HG02798 (cell line): Measurements from ENCODE around the gene EML1.

ENCODE experiments used
- ATAC-seq: cut with Tn5 transposase; IDR thresholded peaks from one replicate; pipeline ENCODE4 v1.9.1; 2021; ENCODE audit warnings: mild to moderate bottlenecking; ENCODE audit not compliant: unreplicated experiment, poor library complexity

EML1 gene

DNA sequence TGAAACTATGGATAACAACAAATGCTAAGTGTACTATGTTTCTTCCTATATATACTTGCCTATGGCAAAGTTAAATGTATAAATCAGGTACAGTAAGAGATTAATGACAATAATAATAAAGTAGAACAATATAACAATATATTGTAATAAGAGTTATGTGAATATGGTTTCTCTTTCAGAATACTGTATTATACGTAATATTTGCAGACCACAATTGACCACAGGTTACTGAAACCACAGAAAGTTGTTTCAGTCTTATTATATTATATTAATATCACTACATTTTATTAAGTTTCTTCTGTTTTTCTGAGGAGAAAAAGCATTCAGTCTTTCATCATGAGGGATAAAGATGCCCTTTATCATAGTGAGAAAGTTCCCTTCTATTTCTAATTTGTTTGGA lies 131.2 kb downstream of the EML1 start:
- no peak for ATAC-seq

DNA sequence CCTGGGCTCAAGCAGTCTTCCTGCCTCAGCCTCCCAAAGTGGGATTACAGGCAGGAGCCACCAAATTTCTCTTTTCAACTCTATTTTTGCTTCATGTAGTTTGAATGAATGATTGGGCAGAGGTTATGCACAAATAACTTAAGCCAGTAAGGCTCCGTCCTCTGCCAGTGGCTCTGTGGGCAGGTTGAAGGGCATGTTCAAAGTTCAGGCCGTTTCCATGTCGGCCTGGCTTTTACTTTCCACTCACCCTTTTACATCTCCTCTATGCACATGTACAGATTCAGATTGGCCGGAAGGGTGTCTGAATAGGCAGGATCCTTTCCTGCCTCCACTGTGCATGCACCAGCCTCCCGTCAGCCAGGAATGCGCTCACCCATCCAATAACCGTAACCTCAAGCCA lies 132.3 kb downstream of the EML1 start:
- no peak for ATAC-seq

DNA sequence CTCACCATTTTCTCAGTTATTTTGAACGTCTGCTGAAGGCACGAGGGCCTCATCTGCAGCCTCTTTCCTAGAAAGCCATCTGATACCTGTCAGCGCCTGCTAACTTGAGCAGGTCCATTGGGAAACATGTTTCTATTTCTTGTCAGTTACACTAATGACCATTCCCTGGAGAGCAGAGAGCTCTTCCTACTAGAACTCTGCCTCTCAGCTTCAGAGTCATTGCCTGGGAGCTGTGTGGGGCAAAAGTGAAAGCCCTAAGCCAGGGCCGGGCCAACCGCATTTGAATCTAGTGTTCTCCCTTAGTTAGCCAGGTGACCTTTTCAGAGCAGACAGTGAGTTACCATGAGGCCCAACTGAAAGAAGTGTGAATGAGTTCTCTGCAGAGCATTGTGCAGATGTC lies 135.8 kb downstream of the EML1 start:
- ATAC-seq = peak; percentile 42

DNA sequence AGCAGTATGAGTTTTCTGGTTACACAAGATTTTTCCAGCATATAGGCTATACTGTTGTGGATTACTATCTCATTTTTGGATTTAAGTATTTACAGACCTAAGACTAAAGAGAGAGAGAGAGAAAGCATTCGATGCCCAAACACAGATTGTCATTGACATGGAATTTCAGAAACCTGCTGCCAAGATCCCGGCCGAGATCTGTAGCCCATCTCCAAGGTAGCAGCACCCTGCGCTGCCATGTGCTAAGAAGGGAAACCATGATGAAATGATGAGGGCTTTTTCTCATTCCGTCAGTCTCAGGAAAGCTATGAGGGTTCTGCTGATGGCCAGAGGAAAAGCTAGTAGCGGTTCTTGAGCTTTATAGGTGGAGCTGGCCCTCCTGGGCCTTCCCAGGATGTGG lies 136.4 kb downstream of the EML1 start:
- no peak for ATAC-seq

DNA sequence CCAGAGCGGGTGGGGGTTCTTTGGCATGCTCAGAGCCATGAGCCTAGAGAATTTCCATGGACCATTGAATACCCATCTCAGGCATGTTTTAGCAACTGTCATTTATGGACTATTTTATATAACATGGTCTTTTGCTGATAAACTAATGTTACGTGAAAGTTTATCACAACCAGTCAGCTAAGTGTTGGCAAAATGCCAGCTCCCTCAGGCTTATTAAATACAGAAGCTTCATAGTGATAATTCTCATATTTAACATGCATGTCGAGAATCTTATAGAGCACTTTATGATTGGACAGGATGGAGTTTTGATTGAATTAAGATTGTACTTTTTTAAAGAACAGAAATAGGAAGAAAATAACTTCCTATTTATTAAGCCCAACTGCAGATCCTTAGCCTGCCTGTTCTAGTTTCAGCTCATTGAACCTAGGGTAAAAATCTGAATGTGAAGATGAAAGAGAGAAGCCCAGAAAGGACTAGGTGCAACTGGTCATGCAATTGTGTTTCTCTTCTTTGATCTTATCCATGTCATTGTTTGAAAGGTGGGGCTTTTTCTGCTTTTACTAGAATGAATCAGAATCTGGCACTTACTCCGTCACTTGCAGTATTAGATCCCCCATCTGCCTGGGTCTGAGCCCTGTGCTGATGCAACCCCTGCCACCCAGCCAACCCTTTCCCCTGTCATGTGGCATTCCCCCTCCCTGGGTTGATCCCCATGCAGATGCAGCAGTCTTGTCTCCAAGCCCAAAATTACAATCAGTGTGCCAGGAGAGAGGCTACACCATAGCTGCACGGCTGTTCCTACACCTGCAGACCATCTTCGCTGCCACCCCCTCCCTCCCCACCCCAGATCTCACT lies 137.4 kb downstream of the EML1 start:
- ATAC-seq = peak; percentile 82

DNA sequence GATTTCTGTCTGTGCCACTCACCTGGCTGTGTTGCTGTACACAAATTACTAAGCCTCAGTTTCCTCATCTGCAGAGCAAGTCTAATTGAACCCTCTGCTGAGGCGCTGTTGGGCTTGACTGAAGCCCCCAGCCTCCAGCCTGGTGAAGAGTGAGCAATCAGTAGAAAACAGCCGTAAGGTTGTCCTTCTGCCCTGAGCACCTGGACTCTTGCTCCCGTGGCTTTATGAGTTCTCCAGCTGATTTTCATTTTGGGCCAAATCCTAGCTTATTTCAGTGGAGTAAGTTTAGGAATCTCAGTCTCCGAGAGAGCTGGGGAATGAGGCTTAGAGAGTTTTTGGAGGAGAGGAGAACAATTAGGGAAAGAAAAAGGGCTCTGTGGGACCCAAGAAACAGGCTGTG lies 138.1 kb downstream of the EML1 start:
- ATAC-seq = no peak

DNA sequence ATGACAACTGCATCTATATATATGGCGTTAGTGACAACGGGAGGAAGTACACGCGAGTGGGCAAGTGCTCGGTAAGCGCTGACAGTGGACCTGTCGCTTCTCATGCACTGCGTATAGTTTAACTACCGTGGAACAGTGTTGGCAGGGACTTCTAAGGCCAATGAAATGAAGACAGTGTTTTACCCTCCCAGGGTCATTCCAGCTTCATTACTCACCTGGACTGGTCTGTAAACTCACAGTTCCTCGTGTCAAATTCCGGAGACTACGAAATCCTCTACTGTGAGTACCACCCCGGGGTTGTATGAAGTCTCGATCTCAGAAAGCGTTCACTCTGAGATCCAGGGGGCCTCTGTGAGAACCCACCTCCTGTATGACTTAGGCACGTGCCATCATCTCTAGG lies 142.8 kb downstream of the EML1 start:
- no peak for ATAC-seq

DNA sequence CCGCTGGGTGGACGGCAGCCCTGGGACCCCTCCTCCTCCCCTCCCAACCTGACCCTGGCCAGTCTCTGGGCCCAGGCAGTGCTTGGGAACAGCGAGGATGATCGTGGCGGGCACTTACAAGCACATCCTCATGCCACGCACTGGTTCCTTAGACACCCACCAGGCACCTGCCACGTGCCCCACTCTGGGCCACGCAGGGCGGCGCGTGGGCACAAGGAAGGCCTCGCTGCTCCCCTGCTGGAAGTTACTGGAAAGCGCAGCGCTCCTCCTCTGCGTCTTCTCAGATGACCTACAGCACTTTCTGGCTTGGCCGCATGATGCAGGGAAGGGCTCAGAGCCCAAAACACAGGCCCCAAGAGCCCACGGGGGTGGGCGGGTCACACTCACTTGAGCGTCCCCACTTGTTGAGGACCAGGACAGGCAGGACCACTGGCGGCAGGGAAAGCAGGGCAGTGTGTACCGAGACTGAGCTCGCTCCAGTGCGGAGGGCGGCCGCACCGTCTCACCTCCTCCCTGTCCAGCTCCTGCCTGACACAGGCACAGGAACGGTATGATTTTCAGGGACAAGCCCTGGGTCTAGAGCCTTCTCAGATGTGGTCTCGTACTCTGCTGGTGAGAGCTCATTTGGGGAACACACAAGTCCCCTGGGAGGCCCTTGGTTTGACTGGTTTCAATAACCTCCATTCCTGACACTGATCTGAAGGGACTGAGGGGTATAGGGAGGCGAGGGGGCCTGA lies 143.7 kb downstream of the EML1 start:
- ATAC-seq = peak; percentile 78

DNA sequence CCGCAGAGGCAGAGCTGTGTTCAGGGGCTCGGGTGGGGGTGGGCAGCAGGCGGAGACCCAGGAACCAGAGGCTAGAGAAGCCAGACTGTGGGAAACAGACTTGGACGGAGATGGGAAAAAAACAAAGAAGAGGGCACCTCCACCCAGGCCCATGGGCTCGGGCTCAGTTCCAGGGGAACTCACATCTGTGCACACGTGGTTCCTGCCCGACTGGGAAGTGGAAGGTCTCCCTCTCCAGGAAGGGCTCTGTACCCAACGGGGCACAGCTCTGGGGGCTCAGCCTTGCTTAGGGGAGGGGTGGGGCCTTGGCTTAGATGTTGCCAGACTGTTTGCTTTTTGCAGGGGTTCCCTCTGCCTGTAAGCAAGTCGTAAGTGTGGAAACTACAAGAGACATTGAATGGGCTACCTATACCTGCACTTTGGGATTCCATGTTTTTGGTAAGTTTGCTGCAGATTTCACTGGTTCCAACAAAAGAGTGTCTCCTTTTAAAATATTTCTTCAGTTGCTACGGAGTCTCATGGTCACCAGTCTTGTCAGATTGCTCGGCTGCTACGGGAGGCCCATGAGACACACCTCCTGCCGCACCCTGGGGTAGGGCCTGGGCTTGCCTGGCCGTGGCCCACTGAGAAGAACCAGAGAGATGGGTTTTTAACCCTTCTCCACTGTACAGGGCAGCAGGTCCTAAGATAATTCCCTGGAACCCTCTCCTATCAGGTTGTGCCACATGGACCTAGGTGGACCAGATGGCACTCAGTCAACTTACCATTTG lies 144.4 kb downstream of the EML1 start:
- peak; percentile 18 for ATAC-seq

DNA sequence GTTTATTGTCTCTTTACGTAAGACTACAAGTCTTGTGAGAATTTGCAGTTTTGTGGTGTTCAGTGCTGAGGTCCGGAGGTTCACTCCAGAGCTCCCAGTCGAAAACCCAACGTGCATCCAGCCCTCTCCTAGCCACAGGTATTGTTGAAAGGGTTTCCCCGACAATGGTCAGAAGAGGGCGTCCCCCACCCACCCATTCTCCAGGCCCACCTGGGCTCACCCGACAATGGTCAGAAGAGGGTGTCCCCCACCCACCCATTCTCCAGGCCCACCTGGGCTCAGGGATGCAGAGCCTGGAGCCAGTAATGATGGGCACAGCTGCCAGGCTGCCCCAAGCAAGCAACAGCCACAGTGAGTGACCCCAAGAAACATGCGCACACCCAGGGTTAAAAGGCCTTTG lies 145.2 kb downstream of the EML1 start:
- no peak for ATAC-seq

DNA sequence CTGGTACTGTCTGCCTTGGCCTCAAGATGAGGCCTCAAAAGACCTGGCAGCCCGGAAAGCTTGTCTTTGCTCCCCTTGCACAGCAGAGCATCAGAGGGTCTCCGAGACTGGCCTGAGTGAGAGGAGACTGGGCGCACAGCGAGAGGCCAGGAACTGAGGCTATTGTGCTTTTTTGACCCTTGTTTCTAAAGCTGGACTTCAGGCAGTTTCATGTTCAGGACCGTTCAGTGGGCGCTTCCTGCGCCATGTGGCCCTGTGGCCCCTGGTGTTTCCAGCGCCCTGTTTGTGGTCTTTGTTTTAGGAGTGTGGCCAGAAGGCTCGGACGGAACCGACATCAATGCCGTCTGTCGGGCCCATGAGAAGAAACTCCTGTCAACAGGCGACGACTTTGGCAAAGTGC lies 145.7 kb downstream of the EML1 start:
- ATAC-seq = no peak

DNA sequence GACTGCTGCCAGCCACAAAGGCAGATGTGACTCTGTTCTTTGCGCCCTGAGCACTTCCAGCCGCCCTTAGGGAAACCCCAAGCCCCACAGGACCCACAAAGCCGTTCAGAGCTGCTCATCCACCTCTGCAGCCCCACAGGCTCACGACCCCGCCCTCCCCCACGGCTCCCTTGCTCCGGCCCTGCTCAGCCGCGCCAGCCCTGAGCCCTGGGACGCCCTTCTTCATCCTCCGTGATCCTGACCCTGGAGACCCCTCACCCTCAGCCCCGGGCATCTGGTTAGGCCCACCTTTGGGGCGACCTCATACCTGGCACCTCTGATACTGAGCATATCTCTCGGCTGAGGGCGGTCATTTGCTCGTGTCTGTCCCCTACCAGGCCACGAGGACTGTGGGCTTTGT lies 146.2 kb downstream of the EML1 start:
- no peak for ATAC-seq

DNA sequence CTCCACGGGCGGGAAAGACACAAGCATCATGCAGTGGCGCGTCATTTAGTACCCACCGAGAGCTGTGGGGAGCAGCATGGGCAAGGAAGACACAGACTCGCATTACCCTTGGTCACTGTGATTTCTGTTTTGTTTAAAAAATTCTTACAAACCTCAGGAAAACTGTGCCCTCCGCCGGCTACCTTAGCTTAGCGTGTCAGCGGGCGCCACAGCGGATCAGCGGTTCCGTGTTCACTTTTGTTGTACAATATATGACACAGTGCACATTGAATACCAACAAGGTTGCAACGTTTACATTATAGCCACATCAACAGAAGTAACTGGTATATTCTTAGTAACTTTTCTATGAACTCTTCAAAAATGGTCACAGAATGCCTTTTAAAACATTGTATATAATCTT lies 146.9 kb downstream of the EML1 start:
- no peak for ATAC-seq

DNA sequence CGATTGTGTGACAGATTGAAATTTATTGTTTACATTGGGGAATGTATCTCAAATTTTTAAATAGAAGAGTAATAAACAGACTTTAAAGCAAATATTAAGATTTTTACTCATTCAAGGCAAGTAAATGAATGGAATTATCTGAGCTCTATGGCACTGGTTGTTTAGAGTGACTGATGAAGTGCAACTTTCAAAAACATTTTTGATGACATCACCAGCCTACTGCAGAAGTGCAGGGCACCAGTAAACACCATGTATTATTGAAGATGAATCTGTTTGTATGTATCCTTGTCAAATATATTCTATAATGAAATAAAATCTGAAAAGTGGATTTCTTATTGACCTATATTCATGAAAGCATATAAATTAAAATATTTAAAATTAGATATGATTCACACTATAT lies 148.0 kb downstream of the EML1 start:
- no peak for ATAC-seq

DNA sequence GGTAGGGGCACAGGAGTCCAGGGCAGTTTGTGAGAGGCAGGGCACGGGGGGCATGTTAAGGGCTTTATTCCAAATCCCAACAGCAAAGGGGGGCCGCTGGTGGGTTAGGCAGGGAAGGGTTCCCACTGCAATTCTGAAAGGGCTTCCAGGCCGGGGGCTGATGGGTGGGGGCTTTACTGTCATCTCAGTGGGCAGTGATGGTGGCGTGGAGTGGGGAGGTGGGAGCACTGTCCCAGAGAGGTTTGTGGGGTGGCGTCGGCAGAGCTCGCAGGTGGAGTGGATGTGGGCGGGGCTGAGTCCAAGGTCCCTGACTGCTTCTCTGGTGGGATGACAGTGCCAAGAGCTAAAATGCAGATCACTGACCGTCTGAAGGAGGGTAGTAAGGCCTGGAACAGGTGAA lies 150.4 kb downstream of the EML1 start:
- ATAC-seq = no peak

DNA sequence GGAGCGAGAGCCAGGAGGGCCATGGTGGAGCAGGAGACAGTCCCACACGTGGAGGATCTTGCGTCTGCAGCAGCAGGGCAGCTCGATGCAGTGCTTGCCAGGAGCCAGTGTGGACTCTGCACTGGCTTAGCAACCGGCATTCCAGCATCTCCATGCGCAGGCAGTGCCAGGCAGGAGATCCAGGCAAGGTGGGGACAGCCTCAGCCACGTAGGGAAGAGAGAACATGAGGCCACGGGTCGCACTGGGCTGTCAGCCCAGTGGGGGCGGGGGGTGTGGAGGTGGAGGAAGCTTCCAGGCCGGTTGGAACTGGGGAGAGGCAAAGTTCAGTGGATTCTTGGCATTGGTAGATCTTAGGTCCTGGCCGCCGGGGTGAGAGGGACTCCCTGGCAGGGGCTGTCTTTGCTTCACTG lies 151.0 kb downstream of the EML1 start:
- ATAC-seq = no peak

DNA sequence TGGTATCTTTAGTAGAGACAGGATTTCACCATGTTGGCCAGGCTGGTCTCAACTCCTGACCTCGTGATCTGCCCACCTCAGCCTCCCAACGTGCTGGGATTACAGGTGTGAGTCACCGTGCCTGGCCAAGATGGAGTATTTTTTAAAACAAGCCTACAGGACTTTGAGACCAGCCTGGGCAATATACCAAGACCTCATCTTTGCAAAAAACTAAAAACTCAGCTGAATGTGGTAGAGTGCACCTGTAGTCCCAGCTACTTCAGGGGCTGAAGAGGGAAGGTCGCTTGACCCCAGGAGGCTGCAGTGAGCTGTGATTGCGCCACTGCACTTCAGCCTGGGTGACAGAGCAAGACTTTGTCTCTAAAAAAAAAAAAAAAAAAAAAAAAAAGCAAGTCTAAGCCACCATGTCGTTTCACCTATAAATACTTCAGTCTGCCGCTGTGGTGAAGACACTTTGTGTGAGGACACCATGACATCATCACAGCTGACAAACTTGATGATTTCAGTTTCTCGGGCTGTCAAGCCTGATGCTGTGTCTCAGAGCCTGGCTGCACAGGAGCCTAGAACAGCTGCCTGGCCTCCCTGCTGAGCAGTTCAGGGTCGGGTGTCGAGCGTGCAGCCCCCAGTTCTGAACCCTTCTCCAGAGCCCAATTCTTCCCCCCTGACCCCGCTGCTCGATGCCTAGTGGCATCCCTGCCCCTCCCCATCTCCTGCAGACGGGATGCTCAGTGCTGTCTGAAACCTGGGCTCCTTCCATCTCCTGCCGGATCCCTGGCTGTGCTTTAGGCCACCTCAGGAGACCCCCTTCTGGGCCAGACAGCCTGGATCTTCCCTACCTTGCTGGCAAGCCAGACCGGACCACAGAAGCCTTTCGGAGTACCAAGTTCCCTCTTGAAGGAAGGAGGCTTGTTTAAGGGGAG lies 152.8 kb downstream of the EML1 start:
- peak; percentile 51 for ATAC-seq

DNA sequence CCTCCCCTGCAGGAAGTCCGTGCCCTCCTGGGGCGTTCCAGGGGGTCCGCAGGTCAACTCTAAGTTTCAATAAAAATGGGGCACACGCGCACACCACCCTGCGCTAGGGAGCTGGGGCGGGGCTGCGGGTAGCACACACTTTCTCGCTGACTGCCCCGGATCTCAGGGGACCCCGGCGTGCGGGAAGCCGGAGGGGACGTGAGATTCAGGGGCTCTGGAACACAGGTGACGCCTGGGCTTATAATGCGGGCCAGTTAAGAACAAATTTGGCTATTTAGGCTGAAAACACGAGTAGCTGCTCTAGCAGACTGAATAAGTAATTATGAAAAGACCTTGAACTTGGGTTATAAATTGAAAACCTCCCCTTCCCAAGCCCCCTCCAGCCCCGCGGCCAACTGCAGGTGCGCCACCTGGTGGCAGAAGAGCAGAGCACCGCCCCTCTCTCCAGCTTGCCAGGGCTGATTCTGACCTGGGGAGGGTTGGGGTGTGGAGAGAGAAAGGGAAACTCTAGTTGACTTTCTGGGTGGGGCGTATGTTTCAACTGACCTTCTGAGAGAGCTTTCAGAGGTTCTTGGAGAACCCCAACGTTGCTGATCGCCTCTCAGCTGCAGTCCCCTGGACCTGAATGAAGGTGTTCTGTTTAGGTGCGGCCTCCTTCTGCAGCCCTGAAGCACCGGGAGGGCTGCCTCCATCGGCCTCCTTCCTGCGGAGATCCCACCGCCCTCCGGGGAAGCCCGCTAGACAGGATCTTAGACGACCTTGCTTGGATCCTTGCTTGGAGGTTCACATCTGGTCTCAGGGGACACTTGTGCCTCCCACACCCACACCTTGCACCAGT lies 153.7 kb downstream of the EML1 start:
- ATAC-seq = peak; percentile 72

DNA sequence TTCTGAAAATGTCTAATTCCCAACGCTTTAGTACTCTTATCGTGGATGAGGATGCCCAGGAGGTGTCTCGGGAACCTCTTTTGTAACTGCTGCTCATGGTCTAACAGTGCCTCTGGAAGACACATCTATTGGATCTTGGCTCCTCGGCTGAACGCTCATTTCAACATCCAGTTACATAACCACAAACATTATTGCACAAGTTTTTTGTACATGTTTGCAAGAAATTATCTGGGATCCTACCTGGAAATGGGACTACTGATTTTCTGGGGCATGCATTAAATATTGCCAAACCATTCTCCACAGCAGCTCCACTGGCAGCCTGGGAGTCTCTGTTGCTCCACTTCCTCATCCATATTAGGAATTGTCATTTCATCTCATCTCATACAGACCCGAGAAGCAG lies 154.5 kb downstream of the EML1 start:
- no peak for ATAC-seq
